NB4 (cell line): ENCODE measurements around the gene P3R3URF.

Experiments
- DNase-seq: peaks from one replicate; pipeline ENCODE4 v3.0.0; 2010; ENCODE audit warnings: low read depth
- H3K4me3 ChIP-seq: one replicate; pipeline ENCODE4 v1.5.1; 2011; ENCODE audit warnings: mild to moderate bottlenecking, low read depth, low read length, moderate library complexity
- CTCF ChIP-seq: IDR thresholded peaks from one replicate; pipeline ENCODE4 v1.5.1; 2012; ENCODE audit warnings: low read depth, low read length
- MAX ChIP-seq: IDR thresholded peaks from 2 replicates; pipeline ENCODE4 v1.6.1; 2011; ENCODE audit warnings: low read depth, low read length
- MYC ChIP-seq: IDR thresholded peaks from 2 replicates; pipeline ENCODE4 v1.6.1; 2011; ENCODE audit warnings: low read depth, low read length
- POLR2A ChIP-seq: IDR thresholded peaks from 2 replicates; pipeline ENCODE4 v1.6.1; 2011; ENCODE audit warnings: mild to moderate bottlenecking; ENCODE audit not compliant: insufficient read length; ENCODE audit errors: extremely low read depth

The P3R3URF gene

GRCh38 chr1:46186076-46186475 lies 9.8 kb upstream of the P3R3URF start:
- DNase-seq: no peak
- no peak overlapping the region for H3K4me3 ChIP-seq
- TF ChIP-seq MAX (no peak), CTCF (no peak), POLR2A (no peak)

- H3K4me3 ChIP-seq: no peak overlapping the region
- TF ChIP-seq MYC (no peak), MAX (no peak), POLR2A (no peak), CTCF (no peak)
- no peak for DNase-seq
Measured at GRCh38 chr1:46184920-46185658, 8.8 kb upstream of the P3R3URF start.

GRCh38 chr1:46183926-46184557 lies 7.8 kb upstream of the P3R3URF start:
- TF ChIP-seq MYC (no peak), POLR2A (no peak), MAX (no peak), CTCF (no peak)
- no peak for DNase-seq
- no peak overlapping the region for H3K4me3 ChIP-seq

- TF ChIP-seq POLR2A (no peak), CTCF (no peak), MAX (no peak), MYC (no peak)
- no peak for DNase-seq
- H3K4me3 ChIP-seq: no peak overlapping the region
Measured at GRCh38 chr1:46183079-46183847, 7.0 kb upstream of the P3R3URF start.

GRCh38 chr1:46181343-46182260 lies 5.3 kb upstream of the P3R3URF start:
- DNase-seq: no peak
- H3K4me3 ChIP-seq: no peak overlapping the region

More at GRCh38 chr1:46181343-46182260, 5.3 kb upstream of the P3R3URF start:
- TF ChIP-seq MYC: no peak
- no peak for TF ChIP-seq POLR2A
- TF ChIP-seq CTCF: no peak
